ENCODE data around the gene MAP4K5. TPM values are rescaled to one million over a fixed set of nuclear protein-coding genes. Genes with fewer than 3 reads are reported as not detected.

MAP4K5 gene
- total RNA-seq, 1 experiment from 2014 or later, result 42.7 TPM

DNA sequence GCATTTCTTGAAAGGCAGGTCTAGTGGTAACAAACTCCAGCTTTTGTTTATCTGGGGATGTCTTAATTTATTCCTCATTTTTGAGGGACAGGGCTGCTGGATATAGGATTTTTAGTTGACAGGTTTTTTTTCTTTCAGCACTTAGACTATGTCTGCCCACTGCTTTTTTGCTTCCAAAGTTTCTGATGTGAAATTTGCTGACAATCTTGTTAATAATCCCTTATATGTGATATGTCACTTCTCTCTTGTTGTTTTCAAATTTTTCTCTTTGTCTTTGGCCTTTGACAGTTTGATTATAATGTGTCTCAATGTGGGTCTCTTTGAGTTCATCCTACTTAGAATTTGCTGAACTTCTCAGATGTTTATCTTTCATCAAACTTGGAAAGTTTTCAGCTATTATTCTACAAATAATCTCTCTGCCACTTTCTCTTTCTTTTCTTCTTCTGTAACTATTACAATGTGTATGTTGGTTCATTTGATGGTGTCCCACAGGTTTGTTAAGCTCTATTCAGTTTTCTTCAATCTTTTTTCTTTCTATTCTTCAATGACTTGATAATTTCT lies 37.4 kb upstream of the MAP4K5 start:
- Histone ChIP-seq H2AFZ (ENCODE audit: low read length) (no peak overlapping the region), H3K4me1 (ENCODE audit: insufficient read depth, low read length) (no peaks in the 10 kb centered on the region), H3K27ac (ENCODE audit: insufficient read length, low read depth, low read length) (no peak overlapping the region), H3K4me2 (ENCODE audit: insufficient read depth, insufficient read length, low read length) (no peak overlapping the region), H2BK15ac (ENCODE audit: low read depth, low read length) (no peak overlapping the region), H3K79me2 (ENCODE audit: insufficient read depth, low read length) (no peaks in the 10 kb centered on the region), H3K4ac (ENCODE audit: low read depth, low read length) (no peak overlapping the region), H3K14ac (ENCODE audit: insufficient read depth, low read length) (no peak overlapping the region), H3K18ac (ENCODE audit: insufficient read length, low read depth, low read length) (no peak overlapping the region), H4K20me1 (ENCODE audit: control insufficient read depth, insufficient read depth, insufficient read length) (no peaks in the 10 kb centered on the region), H3K56ac (ENCODE audit: insufficient read length, low read depth, low read length) (no peak overlapping the region), H3K9me3 (ENCODE audit: control insufficient read depth, low read depth, low read length) (no peaks in the 10 kb centered on the region), H3K9ac (ENCODE audit: extremely low read depth, insufficient read length, low read length) (no peak overlapping the region), H4K8ac (replicated peaks; ENCODE audit: insufficient read length, low read depth, low read length) (no peak overlapping the region), H4K91ac (ENCODE audit: insufficient read length, low read depth, low read length) (no peak overlapping the region), H4K5ac (ENCODE audit: insufficient read length, low read depth, low read length) (no peak overlapping the region), H2BK12ac (ENCODE audit: insufficient read length, low read depth, low read length) (no peak overlapping the region), H2BK5ac (ENCODE audit: insufficient read length, low read length) (no peak overlapping the region), H3K79me1 (ENCODE audit: insufficient read depth, low read depth, low read length, poor library complexity, severe bottlenecking) (no peaks in the 10 kb centered on the region), H3K23me2 (ENCODE audit: insufficient read length, low read depth, low read length, poor library complexity, severe bottlenecking) (no peaks in the 10 kb centered on the region), H3K27me3 (ENCODE audit: insufficient read depth, low read length) (no peaks in the 10 kb centered on the region), H2AK5ac (ENCODE audit: insufficient read length, low read length) (no peak overlapping the region), H2BK20ac (ENCODE audit: low read depth, low read length, poor library complexity, severe bottlenecking) (no peak overlapping the region), H3T11ph (ENCODE audit: low read length) (no peak overlapping the region), H3K23ac (ENCODE audit: insufficient read length, low read depth, low read length) (no peak overlapping the region), H2BK120ac (ENCODE audit: low read depth, low read length, poor library complexity, severe bottlenecking) (no peak overlapping the region)
- Mint-ChIP-seq H3K27me3 (ENCODE audit: low read depth) (no peaks in the 10 kb centered on the region; the same call in 1 of the 2 replicates), H3K9me3 (peaks cover 14 to 15% of the 10 kb centered on the region in 2 experiments), H3K4me3 (no peak overlapping the region), H3K4me1 (no peaks in the 10 kb centered on the region), H3K36me3 (ENCODE audit: insufficient read depth in 1 of 3, low read depth in 3 of 3) (peaks cover 2 to 15% (median 4%) of the 10 kb centered on the region in 3 experiments; a peak in 6 of 7 replicates), H3K27ac (no peak overlapping the region)
- DNase-seq, result no peak
- TF ChIP-seq, protein P1, sequence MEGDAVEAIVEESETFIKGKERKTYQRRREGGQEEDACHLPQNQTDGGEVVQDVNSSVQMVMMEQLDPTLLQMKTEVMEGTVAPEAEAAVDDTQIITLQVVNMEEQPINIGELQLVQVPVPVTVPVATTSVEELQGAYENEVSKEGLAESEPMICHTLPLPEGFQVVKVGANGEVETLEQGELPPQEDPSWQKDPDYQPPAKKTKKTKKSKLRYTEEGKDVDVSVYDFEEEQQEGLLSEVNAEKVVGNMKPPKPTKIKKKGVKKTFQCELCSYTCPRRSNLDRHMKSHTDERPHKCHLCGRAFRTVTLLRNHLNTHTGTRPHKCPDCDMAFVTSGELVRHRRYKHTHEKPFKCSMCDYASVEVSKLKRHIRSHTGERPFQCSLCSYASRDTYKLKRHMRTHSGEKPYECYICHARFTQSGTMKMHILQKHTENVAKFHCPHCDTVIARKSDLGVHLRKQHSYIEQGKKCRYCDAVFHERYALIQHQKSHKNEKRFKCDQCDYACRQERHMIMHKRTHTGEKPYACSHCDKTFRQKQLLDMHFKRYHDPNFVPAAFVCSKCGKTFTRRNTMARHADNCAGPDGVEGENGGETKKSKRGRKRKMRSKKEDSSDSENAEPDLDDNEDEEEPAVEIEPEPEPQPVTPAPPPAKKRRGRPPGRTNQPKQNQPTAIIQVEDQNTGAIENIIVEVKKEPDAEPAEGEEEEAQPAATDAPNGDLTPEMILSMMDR (conservative IDR thresholded peaks at IDR 0.05), result no peak

Measured in H9 (cell line).